ENCODE measurements around the gene NOPCHAP1.

Gene NOPCHAP1

DNA sequence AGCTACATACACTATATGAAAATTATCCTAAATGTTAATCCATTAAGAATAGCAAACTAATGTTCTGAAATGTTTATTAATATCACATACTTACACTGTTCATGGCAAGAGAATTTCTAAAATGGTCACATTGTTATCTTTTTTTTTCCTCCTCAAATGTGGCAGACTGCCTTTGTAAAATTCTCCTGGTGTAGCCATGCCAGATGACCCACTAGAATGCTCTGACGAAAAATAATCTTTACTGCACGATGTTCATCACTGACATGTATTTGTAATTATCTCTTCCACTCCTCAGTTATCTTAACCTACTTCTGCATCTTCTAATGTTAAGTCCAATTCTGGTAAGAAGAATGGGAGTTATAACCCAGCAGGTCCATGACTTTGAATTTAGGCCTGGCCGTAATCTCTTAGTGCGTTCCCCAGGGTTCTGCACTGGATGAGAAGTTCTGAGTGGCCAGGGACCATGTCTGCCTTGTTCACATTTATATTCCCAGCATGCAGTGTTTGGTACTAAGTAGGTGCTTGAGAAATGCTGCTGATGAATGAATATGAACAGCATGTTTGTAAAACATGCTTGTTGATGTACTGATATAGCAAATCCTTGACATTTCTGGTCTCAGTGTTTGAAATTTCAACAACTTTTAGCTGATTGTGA is 46.7 kb downstream of the NOPCHAP1 start:
- H3K27ac ChIP-seq, result no peak overlapping the region
- TF ChIP-seq, protein P1, sequence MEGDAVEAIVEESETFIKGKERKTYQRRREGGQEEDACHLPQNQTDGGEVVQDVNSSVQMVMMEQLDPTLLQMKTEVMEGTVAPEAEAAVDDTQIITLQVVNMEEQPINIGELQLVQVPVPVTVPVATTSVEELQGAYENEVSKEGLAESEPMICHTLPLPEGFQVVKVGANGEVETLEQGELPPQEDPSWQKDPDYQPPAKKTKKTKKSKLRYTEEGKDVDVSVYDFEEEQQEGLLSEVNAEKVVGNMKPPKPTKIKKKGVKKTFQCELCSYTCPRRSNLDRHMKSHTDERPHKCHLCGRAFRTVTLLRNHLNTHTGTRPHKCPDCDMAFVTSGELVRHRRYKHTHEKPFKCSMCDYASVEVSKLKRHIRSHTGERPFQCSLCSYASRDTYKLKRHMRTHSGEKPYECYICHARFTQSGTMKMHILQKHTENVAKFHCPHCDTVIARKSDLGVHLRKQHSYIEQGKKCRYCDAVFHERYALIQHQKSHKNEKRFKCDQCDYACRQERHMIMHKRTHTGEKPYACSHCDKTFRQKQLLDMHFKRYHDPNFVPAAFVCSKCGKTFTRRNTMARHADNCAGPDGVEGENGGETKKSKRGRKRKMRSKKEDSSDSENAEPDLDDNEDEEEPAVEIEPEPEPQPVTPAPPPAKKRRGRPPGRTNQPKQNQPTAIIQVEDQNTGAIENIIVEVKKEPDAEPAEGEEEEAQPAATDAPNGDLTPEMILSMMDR (IDR thresholded peaks at IDR 0.05), result no peak
- H3K27me3 ChIP-seq, result no peaks in the 10 kb centered on the region
- no peaks in the 10 kb centered on the region for H3K9me3 ChIP-seq
- H3K4me1 ChIP-seq (ENCODE audit: control insufficient read depth in 1 of 2, insufficient read depth in 1 of 2, low read depth in 1 of 2, low read length in 1 of 2), result no peaks in the 10 kb centered on the region
- H3K36me3 ChIP-seq, result no peaks in the 10 kb centered on the region
- H3K4me3 ChIP-seq (ENCODE audit: low read depth in 1 of 2, low read length in 1 of 2), result no peak overlapping the region

DNA sequence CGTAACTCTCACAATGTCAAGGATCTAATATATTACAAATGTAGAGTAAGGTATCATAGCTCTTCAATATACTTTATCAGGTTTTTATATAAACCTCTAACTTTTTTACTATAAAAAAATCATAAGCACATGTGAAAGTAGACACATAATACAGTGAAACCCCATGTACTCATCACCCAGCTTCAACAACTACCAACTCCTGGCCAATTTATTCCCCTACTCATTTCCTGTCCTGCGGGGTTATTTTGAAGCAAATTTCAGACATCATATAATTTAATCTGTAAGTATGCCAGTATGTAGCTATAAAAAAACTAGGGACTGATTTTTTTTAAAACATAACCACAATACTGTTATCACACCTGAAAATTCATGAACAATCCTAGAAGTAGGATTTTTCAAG is 47.7 kb downstream of the NOPCHAP1 start:
- H3K4me3 ChIP-seq (ENCODE audit: low read depth in 1 of 2, low read length in 1 of 2), result no peak overlapping the region
- no peaks in the 10 kb centered on the region for H3K4me1 ChIP-seq (ENCODE audit: control insufficient read depth in 1 of 2, insufficient read depth in 1 of 2, low read depth in 1 of 2, low read length in 1 of 2)
- no peaks in the 10 kb centered on the region for H3K27me3 ChIP-seq
- H3K9me3 ChIP-seq, result no peaks in the 10 kb centered on the region
- H3K36me3 ChIP-seq, result no peaks in the 10 kb centered on the region
- TF ChIP-seq, protein P1 (IDR thresholded peaks at IDR 0.05), result no peak
- no peak overlapping the region for H3K27ac ChIP-seq
